NT2/D1 (cell line): ENCODE results near the gene KCNH1.

Experiments used
- SUZ12 ChIP-seq: IDR thresholded peaks from 2 replicates; pipeline ENCODE4 v1.6.1; 2011; ENCODE audit not compliant: insufficient read length, insufficient read depth; ENCODE audit errors: extremely low read depth
- YY1 ChIP-seq: IDR thresholded peaks from 2 replicates; pipeline ENCODE4 v1.6.1; 2011; ENCODE audit not compliant: insufficient read length, insufficient read depth
- ZNF274 ChIP-seq: IDR thresholded peaks from 2 replicates; pipeline ENCODE4 v1.6.1; 2011; ENCODE audit warnings: mild to moderate bottlenecking, low read depth, low read length

DNA sequence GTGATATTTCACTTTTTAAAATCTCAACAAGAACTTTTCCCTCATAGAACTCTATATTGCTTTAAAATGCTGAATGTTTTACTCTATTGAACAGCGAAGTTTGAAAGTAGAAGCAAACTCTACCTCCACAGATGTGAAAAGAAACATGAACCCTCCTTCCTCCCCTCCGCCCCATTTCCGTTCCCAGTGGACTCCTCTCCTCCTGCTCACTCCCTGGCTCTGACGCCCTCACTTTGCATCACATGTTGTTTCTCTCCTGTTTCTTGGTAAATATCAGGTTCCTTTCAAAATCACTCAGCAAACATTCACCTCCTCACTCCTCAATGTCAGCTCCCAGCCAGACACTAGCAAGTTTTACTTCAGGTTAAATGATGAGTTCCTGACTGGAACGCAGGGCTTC is 34.6 kb downstream of the KCNH1 start:
- no peak for TF ChIP-seq YY1
- TF ChIP-seq SUZ12 = no peak
- no peak for TF ChIP-seq ZNF274
